GM12801 (cell line): Measurements from ENCODE around the gene PEX1.
"Not testable (repeated sequence)": the region's sequence is repeated elsewhere in the genome, so short reads cannot be mapped to it uniquely, and the experiment has no call there.

Source experiments
- TF ChIP-seq, protein P1 (sequence below): IDR thresholded peaks from one replicate; pipeline ENCODE4 v1.5.1; 2011; ENCODE audit warnings: control low read depth; ENCODE audit not compliant: insufficient read length; ENCODE audit errors: extremely low read depth

PEX1 gene

DNA sequence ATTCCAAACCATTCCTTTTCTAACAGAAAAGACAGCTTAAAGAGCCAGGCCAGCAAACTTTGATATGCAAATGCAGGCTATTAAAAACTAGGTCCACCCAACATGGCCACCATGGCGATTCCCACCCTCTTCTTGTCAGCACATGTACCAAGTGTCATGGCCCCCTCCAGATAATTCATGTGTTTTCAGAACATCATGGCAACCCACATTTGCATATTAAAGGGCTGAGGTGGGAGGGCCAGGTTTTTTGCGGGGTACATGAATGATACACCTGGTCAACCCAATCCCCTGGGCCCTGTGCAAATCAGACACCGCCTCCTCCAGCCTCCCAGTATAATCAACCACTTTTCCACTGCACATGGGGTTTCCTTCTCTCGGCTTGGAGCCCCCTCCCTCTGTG lies 49.6 kb downstream of the PEX1 start:
- TF ChIP-seq, protein P1, sequence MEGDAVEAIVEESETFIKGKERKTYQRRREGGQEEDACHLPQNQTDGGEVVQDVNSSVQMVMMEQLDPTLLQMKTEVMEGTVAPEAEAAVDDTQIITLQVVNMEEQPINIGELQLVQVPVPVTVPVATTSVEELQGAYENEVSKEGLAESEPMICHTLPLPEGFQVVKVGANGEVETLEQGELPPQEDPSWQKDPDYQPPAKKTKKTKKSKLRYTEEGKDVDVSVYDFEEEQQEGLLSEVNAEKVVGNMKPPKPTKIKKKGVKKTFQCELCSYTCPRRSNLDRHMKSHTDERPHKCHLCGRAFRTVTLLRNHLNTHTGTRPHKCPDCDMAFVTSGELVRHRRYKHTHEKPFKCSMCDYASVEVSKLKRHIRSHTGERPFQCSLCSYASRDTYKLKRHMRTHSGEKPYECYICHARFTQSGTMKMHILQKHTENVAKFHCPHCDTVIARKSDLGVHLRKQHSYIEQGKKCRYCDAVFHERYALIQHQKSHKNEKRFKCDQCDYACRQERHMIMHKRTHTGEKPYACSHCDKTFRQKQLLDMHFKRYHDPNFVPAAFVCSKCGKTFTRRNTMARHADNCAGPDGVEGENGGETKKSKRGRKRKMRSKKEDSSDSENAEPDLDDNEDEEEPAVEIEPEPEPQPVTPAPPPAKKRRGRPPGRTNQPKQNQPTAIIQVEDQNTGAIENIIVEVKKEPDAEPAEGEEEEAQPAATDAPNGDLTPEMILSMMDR: no peak

DNA sequence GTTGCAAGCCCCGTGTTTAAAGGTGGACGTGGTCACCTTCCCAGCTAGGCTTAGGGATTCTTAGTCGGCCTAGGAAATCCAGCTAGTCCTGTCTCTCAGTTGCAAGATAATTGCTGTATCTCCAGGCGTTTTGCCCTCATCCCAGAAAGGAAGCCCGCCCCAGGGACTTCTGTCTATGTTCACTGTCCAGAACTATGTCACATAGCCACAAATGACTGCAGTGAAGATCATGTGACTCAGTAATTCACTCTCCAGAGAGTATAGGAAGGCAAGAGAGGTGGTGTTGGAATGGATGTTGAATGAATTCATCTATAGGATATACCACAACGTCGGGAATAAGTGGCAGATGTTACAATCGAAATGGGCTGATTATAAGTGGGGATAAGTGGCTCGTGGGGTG lies 50.2 kb downstream of the PEX1 start:
- TF ChIP-seq, protein P1: no peak

DNA sequence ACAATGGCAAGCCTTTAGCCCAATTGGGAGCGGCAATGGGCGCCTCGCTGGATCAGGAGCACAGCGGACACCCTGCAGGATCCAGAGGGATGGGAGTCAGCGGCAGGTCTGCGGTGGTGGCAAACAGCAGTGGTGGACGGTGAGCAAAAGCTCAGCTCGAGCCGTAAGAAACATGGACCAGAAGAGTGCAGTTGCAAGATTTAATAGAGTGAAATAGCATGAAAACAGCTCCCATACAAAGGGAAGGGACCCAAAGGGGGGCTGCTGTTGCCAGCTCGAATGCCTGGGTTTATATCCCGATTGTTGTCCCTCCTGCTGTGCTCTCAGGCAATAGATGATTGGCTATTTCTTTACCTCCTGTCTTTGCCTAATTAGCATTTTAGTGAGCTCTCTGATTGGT lies 50.6 kb downstream of the PEX1 start, which contains the start of gene ERVW-1:
Gene ERVW-1, minus strand, starts transcription at position 266 of the 400 bp plus-strand sequence. CDS start 7,565 bp downstream, outside the sequence.
- TF ChIP-seq, protein P1: not testable (repeated sequence)

- TF ChIP-seq, protein P1: no peak
Measured at GRCh38 chr7:92466682-92467081, 61.6 kb downstream of the PEX1 start.

- TF ChIP-seq, protein P1: no peak
Measured at GRCh38 chr7:92464515-92464914, 63.8 kb downstream of the PEX1 start.

DNA sequence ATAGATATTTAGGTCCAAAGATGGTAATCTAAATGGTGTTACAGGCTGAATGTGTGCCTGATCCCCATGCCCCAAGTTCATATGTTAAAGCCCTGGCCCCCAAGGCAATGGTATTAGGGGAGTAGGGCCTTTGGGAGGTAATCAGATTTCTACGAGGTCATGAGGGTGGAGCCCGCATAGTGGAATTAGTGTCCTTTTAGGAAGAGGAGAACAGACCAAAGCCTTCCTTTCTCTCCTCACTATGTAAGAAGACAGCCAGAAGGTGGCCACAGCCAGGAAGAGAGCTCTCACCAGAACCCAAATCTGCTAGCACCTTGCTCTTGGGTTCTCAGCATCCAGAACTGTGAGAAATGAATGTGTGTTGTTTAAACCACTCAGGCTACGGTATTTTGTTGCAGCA lies 65.8 kb downstream of the PEX1 start:
- TF ChIP-seq, protein P1: no peak

GRCh38 chr7:92461027-92462003 lies 67.0 kb downstream of the PEX1 start:
- TF ChIP-seq, protein P1: peak; percentile 41
